ENCODE measurements around the gene AVP.

- TF ChIP-seq CTCF (IDR thresholded peaks at IDR 0.05) (no peak), POLR2AphosphoS5 (IDR thresholded peaks at IDR 0.05; ENCODE audit: low read depth, low read length) (no peak), REST (IDR thresholded peaks at IDR 0.05; ENCODE audit: insufficient read depth in 1 of 2, low read depth in 2 of 2, low read length in 1 of 2) (no peak), SIN3A (IDR thresholded peaks at IDR 0.05; ENCODE audit: borderline replicate concordance, insufficient read depth, low read depth, low read length) (no peak)
These were observed 16.7 kb upstream of the AVP start for GRCh38 chr20:3101251-3101650.
